GM12878 (cell line): ENCODE data around the gene TRPC6. TPM values are rescaled to one million over a fixed set of nuclear protein-coding genes. Genes with fewer than 3 reads are reported as not detected.

Source experiments
- E2F8 ChIP-seq: fragments of 450-650 bp; IDR thresholded peaks from 2 replicates; pipeline ENCODE4 v1.6.1; 2018; ENCODE audit warnings: mild to moderate bottlenecking, low read depth, moderate library complexity; ENCODE audit not compliant: partially characterized antibody
- EP300 ChIP-seq, 2 experiments: fragments of 150-350 bp in 1 of 2; IDR thresholded peaks; 2 replicates each; pipeline ENCODE4 v1.6.1; 2011 to 2012; ENCODE audit warnings: low read depth in 2 of 2, low read length in 2 of 2, borderline replicate concordance in 1 of 2, improper control_type of control experiment in 1 of 2, inconsistent platforms in 1 of 2; ENCODE audit not compliant: control insufficient read depth in 1 of 2
- FOS ChIP-seq: IDR thresholded peaks from 3 replicates; pipeline ENCODE4 v1.6.1; 2011; ENCODE audit warnings: borderline replicate concordance; ENCODE audit not compliant: insufficient read length; ENCODE audit errors: extremely low read depth
- FOXK2 ChIP-seq: fragments of 450-650 bp; IDR thresholded peaks from 2 replicates; pipeline ENCODE4 v1.6.1; 2017; ENCODE audit warnings: mild to moderate bottlenecking, moderate library complexity
- KAT2A ChIP-seq: conservative IDR thresholded peaks from 2 replicates; pipeline ENCODE4 v1.6.1; 2011; ENCODE audit warnings: low read depth, low read length; ENCODE audit not compliant: control insufficient read depth
- MEF2B ChIP-seq: fragments of 450-650 bp; IDR thresholded peaks from 2 replicates; pipeline ENCODE4 v1.6.1; 2018; ENCODE audit warnings: mild to moderate bottlenecking, moderate library complexity; ENCODE audit not compliant: partially characterized antibody, poor library complexity, severe bottlenecking
- SIN3A ChIP-seq: IDR thresholded peaks from 2 replicates; pipeline ENCODE4 v1.6.1; 2012; ENCODE audit warnings: low read depth, low read length, improper control_type of control experiment
- SMAD1 ChIP-seq: fragments of 450-650 bp; IDR thresholded peaks from 2 replicates; pipeline ENCODE4 v1.6.1; 2018; ENCODE audit warnings: mild to moderate bottlenecking, low read depth; ENCODE audit not compliant: partially characterized antibody
- SREBF1 ChIP-seq: IDR thresholded peaks from 2 replicates; pipeline ENCODE4 v1.6.1; 2012; ENCODE audit warnings: mild to moderate bottlenecking, low read length
- YBX1 ChIP-seq: fragments of 450-650 bp; IDR thresholded peaks from 2 replicates; pipeline ENCODE4 v1.6.1; 2016; ENCODE audit warnings: antibody characterized with exemption
- polyA plus RNA-seq, 11 experiments: library from polyadenylated mRNA; depleted of rRNA in 4 of 11; unstranded in 6 of 11; stranded (reverse) in 5 of 11; fragments of >200 nt; fragmentation: Nextera tagmentation in 4 of 11; fragmentation: Illumina TruSeq in 1 of 11; extraction: Ambion mirVana in 4 of 11; extraction: Trizol in 1 of 11; gene quantifications; 1 replicate in 1 of 11; 2 replicates in 10 of 11; pipeline versions ENCODE4 v1.2.1 to v1.2.3, GENCODE V29; 2011 to 2016; ENCODE audit warnings: inconsistent platforms in 2 of 11, missing spikeins in 2 of 11, low read depth in 1 of 11
- total RNA-seq, 4 experiments: library from RNA; depleted of rRNA in 3 of 4; stranded (reverse); fragments of >200 nt in 3 of 4; fragmentation: Illumina TruSeq in 1 of 4; extraction: Trizol in 1 of 4; gene quantifications; 2 replicates each; pipeline versions ENCODE4 v1.2.1 to v1.2.3, GENCODE V29; 2013 to 2021
- TF ChIP-seq, protein P1 (sequence below): fragments of 450-650 bp; IDR thresholded peaks from 2 replicates; pipeline ENCODE4 v1.6.1; 2014; ENCODE audit warnings: mild to moderate bottlenecking

Gene TRPC6
- total and polyA plus RNA-seq, 10 of the 15 experiments (the other 5 are each of a cell fraction or from before 2014, with no cell fraction given): not detected

- TF ChIP-seq MEF2B: no peak
- TF ChIP-seq EP300 (IDR thresholded peaks at IDR 0.05; ENCODE audit: borderline replicate concordance in 1 of 2, control insufficient read depth in 1 of 2, low read depth in 2 of 2, low read length in 2 of 2): no peak
- no peak for TF ChIP-seq SIN3A
- TF ChIP-seq YBX1: no peak
- no peak for TF ChIP-seq SMAD1
- TF ChIP-seq, protein P1, sequence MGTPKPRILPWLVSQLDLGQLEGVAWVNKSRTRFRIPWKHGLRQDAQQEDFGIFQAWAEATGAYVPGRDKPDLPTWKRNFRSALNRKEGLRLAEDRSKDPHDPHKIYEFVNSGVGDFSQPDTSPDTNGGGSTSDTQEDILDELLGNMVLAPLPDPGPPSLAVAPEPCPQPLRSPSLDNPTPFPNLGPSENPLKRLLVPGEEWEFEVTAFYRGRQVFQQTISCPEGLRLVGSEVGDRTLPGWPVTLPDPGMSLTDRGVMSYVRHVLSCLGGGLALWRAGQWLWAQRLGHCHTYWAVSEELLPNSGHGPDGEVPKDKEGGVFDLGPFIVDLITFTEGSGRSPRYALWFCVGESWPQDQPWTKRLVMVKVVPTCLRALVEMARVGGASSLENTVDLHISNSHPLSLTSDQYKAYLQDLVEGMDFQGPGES: no peak
- no peak for TF ChIP-seq FOS
- TF ChIP-seq KAT2A: no peak
- TF ChIP-seq FOXK2: no peak
- no peak for TF ChIP-seq E2F8
- TF ChIP-seq SREBF1: no peak
Observed at GRCh38 chr11:101618709-101619108, 34.9 kb upstream of the TRPC6 start (continued).
